ENCODE results near the gene C12orf56. TPM values are rescaled to one million over a fixed set of nuclear protein-coding genes. Genes with fewer than 3 reads are reported as not detected.
"Not testable (repeated sequence)": the region's sequence is repeated elsewhere in the genome, so short reads cannot be mapped to it uniquely, and the experiment has no call there.

C12orf56 gene
- total and polyA plus RNA-seq, 9 donors: not detected

GRCh38 chr12:64335886-64336466 lies 54.6 kb downstream of the C12orf56 start:
- 76 to 82% (median 78%) methylated on average over 4 of the region's 4 CpGs for WGBS, 3 donors
- no peaks in the 10 kb centered on the region for H3K36me3 ChIP-seq
- intact Hi-C loops (cut with DNase I): no loop called here
- no peaks in the 10 kb centered on the region for H3K27me3 ChIP-seq
- TF ChIP-seq POLR2A (IDR thresholded peaks at IDR 0.05) (no peak), CTCF (IDR thresholded peaks at IDR 0.05) (no peak), EP300 (IDR thresholded peaks at IDR 0.05) (no peak)
- H3K4me1 ChIP-seq (ENCODE audit: insufficient read depth): no peaks in the 10 kb centered on the region
- DNase-seq: no peak
- no peak overlapping the region for H3K27ac ChIP-seq
- no peak overlapping the region for H3K4me3 ChIP-seq
- H3K9me3 ChIP-seq: no peaks in the 10 kb centered on the region

GRCh38 chr12:64332938-64333337 lies 57.6 kb downstream of the C12orf56 start:
- Histone ChIP-seq H3K27ac (no peak overlapping the region), H3K4me1 (ENCODE audit: insufficient read depth) (no peaks in the 10 kb centered on the region), H3K9me3 (no peaks in the 10 kb centered on the region), H3K27me3 (no peaks in the 10 kb centered on the region), H3K4me3 (no peak overlapping the region), H3K36me3 (no peaks in the 10 kb centered on the region)
- intact Hi-C loops (cut with DNase I): no loop called here
- no peak for DNase-seq
- no peak for TF ChIP-seq POLR2A (IDR thresholded peaks at IDR 0.05)
- TF ChIP-seq CTCF (IDR thresholded peaks at IDR 0.05): no peak
- TF ChIP-seq EP300 (IDR thresholded peaks at IDR 0.05): no peak
- 75 to 85% (median 84%) methylated on average over 2 of the region's 2 CpGs for WGBS, 3 donors

GRCh38 chr12:64332296-64332695 lies 58.3 kb downstream of the C12orf56 start:
- Histone ChIP-seq H3K36me3 (no peaks in the 10 kb centered on the region), H3K27me3 (no peaks in the 10 kb centered on the region), H3K9me3 (no peaks in the 10 kb centered on the region), H3K27ac (no peak overlapping the region), H3K4me1 (ENCODE audit: insufficient read depth) (no peaks in the 10 kb centered on the region), H3K4me3 (no peak overlapping the region)
- WGBS, 3 donors: 94% methylated on average over 5 of the region's 5 CpGs
- no peak for DNase-seq
- TF ChIP-seq EP300 (IDR thresholded peaks at IDR 0.05) (no peak), POLR2A (IDR thresholded peaks at IDR 0.05) (no peak), CTCF (IDR thresholded peaks at IDR 0.05) (no peak)
- intact Hi-C loops (cut with DNase I): no loop called here

- H3K4me1 ChIP-seq (ENCODE audit: insufficient read depth); H3K27ac ChIP-seq; intact Hi-C loops (cut with DNase I); DNase-seq; H3K9me3 ChIP-seq; H3K4me3 ChIP-seq; H3K27me3 ChIP-seq; H3K36me3 ChIP-seq: not testable (repeated sequence)
- WGBS, 3 donors: 87 to 89% (median 88%) methylated on average over 7 to 9 of the region's 9 CpGs
Measured at GRCh38 chr12:64329031-64329710, 61.4 kb downstream of the C12orf56 start.

GRCh38 chr12:64325055-64325454 lies 65.5 kb downstream of the C12orf56 start:
- no peak for DNase-seq
- H3K27me3 ChIP-seq: no peaks in the 10 kb centered on the region
- no peaks in the 10 kb centered on the region for H3K4me1 ChIP-seq (ENCODE audit: insufficient read depth)
- H3K4me3 ChIP-seq: no peak overlapping the region
- intact Hi-C loops (cut with DNase I): no loop called here
- no peak overlapping the region for H3K27ac ChIP-seq
- WGBS, 3 donors: 54 to 60% (median 58%) methylated on average over 2 of the region's 2 CpGs
- no peaks in the 10 kb centered on the region for H3K9me3 ChIP-seq
- no peaks in the 10 kb centered on the region for H3K36me3 ChIP-seq
- TF ChIP-seq POLR2A (IDR thresholded peaks at IDR 0.05): no peak
- TF ChIP-seq EP300 (IDR thresholded peaks at IDR 0.05): no peak
- TF ChIP-seq CTCF (IDR thresholded peaks at IDR 0.05): no peak
